ENCODE measurements around the gene IDUA.

GRCh38 chr4:1004557-1005485 is 18.0 kb downstream of the IDUA start:
- TF ChIP-seq CTCF (IDR thresholded peaks at IDR 0.05; ENCODE audit: low read length) (no peak), EZH2phosphoT487 (IDR thresholded peaks at IDR 0.05; ENCODE audit: low read length) (no peak)
